Hindlimb muscle (tissue), 1 donor: ENCODE data around the gene RAB33B. TPM values are rescaled to one million over a fixed set of nuclear protein-coding genes. Genes with fewer than 3 reads are reported as not detected.

ENCODE experiments used
- DNase-seq: peaks from one replicate; pipeline ENCODE4 v3.0.0-alpha.2; 2013
- polyA plus RNA-seq: library from polyadenylated mRNA; unstranded; fragments of 120-200 nt; gene quantifications from one replicate; pipeline ENCODE4 v1.2.1, GENCODE V29; 2013; ENCODE audit not compliant: insufficient read length

Gene RAB33B
- polyA plus RNA-seq, 1 donor = 7.8 TPM

DNA sequence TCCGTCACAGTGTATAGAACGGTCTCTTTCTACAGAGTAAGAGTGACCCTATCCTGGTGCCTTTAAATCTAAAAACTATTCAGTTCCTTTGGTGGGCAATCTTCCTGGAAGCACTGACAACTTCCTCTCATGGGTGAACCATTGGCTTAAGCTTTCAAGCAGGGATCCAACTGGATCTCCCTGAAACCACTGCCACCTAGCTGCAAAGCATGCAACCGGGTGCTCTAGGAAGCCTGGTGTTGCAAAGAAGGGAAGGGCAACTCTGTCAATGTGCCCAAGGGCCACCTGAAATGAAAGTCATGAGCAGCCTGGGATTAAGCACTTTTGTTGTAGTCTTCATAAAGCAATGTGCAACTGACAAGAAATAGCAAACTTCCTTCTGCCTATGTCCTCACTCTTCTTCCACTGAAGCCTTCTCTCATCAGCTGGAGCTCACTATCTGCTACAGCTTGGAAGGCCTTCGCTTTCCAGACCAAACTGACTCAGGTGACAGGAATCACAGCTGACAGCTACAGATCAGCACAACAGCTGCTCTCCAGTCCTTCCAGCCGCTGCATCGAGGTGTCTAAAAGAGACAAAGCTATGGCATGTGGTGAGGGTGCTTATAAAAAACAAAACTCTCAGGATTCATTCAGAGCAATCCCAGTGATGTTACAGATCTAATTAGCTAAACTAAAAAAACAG lies 55.9 kb downstream of the RAB33B start:
- no peak for DNase-seq

DNA sequence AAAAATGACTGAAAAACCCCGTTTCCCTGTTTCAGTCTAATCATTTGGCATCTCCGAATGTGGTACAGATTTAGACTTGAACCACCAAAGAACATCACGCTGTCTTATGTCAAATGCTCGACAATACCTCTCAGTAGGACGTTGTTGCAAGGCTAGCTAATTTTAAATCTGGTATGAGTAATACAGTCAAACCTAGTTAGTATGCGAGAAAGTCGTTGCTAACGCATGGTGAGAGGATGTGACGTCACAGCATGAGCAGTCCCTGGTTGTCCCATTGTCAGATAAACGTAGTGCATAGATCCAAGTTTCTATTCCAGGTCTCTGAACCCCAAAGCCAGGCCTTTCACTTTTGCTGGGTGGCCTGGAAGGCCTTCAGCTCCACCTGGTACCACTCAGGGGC lies 57.4 kb downstream of the RAB33B start:
- DNase-seq = no peak

DNA sequence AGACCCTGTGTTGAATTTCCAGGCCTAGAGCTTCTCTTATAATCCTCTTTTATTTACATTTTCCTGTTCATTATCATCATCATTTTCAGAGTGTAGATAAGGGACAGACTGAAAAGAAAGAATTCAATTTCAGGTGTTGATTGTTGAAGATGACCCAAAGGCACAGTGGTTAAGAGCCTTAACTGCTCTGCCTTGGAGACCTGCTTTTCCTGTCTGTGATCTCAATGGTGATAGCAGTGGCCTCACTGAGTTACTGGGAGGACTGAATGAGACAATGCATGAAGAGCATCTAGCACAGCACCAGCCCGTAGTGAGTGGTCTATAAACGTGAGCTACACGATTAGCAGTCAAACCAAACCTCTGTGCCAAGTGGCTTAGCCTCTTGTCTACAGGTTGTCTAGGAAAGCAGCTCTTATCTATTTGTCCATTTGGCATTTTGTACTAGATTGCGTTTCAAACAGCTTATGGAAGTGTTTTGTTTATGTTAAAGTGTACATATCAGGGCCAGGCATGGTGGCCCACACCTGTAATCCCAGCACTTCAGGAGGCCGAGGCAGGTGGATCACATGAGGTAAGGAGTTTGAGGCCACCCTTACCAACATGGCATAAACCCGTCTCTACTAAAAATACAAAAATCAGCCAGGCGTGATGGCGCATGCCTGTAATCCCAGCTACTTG lies 60.6 kb downstream of the RAB33B start:
- no peak for DNase-seq

GRCh38 chr4:139515531-139515958 lies 61.6 kb downstream of the RAB33B start:
- no peak for DNase-seq

DNA sequence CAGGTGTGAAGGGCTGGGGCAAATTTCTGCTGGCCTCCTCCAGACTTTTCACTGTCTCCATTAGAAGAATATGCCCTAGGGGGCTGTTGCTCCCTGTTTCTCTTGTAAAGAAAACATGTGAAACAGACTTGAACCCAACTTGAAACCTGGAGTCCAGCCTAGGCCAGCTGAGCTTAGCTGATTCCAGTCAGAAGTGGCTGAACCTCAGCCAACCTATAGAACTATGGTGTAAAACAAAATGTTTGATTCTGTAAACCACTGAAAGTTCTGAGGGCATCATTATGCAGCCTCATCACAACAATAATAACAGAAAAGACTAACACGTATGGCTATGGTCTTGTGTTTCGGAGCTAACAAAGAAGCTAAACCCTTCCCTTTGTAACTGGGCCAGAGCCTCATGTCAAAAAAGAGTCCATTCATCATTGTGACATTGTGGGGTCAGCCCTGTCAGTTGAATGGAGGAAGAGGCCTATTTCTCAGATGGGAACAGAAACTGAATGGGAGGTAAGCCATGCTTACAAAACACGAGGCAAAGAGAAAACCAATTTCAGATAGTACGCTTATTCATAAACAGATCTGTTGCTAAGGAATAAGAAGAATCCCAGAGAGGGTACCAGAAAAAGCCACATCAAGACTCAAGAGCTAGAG lies 68.0 kb downstream of the RAB33B start:
- DNase-seq = no peak

DNA sequence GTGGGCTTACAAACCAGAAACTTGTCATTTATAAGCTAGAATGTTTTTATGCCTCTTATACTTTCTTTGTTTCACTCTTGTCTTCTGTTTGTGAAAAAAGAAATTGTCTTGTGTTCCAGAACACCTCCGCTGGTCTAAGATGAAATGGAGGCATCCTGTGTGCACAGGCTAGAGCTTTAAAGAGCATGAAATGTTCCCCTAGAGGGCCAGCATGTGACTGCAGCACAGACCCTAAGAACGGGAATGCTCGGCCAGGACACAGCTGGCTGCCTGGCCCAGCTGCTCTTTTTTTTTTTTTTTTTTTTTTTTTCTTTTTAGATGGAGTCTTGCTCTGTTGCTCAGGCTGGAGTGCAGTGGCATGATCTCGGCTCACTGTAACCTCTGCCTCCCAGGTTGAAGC lies 68.5 kb downstream of the RAB33B start:
- peak; percentile 47 for DNase-seq

- no peak for DNase-seq
These were observed 69.2 kb downstream of the RAB33B start for GRCh38 chr4:139523076-139523475.

GRCh38 chr4:139524062-139524631 lies 70.2 kb downstream of the RAB33B start:
- DNase-seq = no peak

GRCh38 chr4:139525414-139525813 lies 71.5 kb downstream of the RAB33B start:
- no peak for DNase-seq

Other genes starting within 250 kb of the RAB33B start
- 0.70 TPM for gene MGARP, start 173.9 kb upstream of the RAB33B start, polyA plus RNA-seq
- 25.9 TPM for gene NAA15, start 152.6 kb upstream of the RAB33B start, polyA plus RNA-seq
- gene NDUFC1, start 151.6 kb upstream of the RAB33B start, polyA plus RNA-seq = 54.3 TPM
- 107 TPM for gene SETD7, start 102.1 kb downstream of the RAB33B start, polyA plus RNA-seq
- 45.7 TPM for gene MGST2, start 211.7 kb downstream of the RAB33B start, polyA plus RNA-seq